Fibroblast of mammary gland (primary cell): ENCODE measurements around the gene CTIF.
A peak's percentile ranks its signal among the peaks of the same experiment; 100 is the strongest.

Experiments used
- DNase-seq: peaks from one replicate; pipeline ENCODE4 v3.0.0-alpha.2; 2010; ENCODE audit warnings: low read depth
- H3K4me3 ChIP-seq: 2 replicates; pipeline ENCODE4 v1.5.1; 2011; ENCODE audit warnings: low read depth, mild to moderate bottlenecking, low read length, moderate library complexity; ENCODE audit not compliant: control insufficient read depth
- TF ChIP-seq, protein P1 (sequence below): conservative IDR thresholded peaks from 2 replicates; pipeline ENCODE4 v1.5.1; 2011; ENCODE audit warnings: low read depth, low read length, inconsistent platforms; ENCODE audit not compliant: control insufficient read depth, insufficient read depth

Gene CTIF

DNA sequence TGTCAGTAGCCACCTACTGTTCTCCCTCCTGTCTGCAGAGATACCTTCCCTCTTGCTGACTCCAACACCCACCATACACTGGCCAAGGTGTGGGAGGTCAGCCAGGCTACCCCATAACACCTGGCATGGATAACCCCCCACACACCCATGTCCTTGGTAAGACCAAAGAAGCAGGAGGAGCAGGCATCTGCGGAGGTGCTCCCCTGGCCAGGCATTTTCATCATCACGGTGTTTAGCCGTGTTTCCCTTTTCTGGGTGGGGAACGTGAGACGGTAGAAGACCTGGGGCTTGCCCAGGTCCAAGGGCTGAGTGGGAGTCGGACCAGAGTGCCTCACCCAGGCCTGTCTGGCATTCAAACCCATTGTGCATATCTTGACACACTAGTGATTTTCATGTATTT, 261.6 kb downstream of the CTIF start:
- TF ChIP-seq, protein P1, sequence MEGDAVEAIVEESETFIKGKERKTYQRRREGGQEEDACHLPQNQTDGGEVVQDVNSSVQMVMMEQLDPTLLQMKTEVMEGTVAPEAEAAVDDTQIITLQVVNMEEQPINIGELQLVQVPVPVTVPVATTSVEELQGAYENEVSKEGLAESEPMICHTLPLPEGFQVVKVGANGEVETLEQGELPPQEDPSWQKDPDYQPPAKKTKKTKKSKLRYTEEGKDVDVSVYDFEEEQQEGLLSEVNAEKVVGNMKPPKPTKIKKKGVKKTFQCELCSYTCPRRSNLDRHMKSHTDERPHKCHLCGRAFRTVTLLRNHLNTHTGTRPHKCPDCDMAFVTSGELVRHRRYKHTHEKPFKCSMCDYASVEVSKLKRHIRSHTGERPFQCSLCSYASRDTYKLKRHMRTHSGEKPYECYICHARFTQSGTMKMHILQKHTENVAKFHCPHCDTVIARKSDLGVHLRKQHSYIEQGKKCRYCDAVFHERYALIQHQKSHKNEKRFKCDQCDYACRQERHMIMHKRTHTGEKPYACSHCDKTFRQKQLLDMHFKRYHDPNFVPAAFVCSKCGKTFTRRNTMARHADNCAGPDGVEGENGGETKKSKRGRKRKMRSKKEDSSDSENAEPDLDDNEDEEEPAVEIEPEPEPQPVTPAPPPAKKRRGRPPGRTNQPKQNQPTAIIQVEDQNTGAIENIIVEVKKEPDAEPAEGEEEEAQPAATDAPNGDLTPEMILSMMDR, result no peak
- no peak overlapping the region for H3K4me3 ChIP-seq
- no peak for DNase-seq

- H3K4me3 ChIP-seq, result no peak overlapping the region
- TF ChIP-seq, protein P1, result no peak
- DNase-seq, result peak; percentile 45
Observed at GRCh38 chr18:48800876-48801727, 262.3 kb downstream of the CTIF start.

GRCh38 chr18:48801728-48802542, 263.1 kb downstream of the CTIF start:
- no peak for DNase-seq
- H3K4me3 ChIP-seq, result no peak overlapping the region
- TF ChIP-seq, protein P1, result no peak

GRCh38 chr18:48802543-48803290, 263.9 kb downstream of the CTIF start:
- no peak overlapping the region for H3K4me3 ChIP-seq
- no peak for DNase-seq
- TF ChIP-seq, protein P1, result no peak

GRCh38 chr18:48803518-48803917, 264.7 kb downstream of the CTIF start:
- DNase-seq, result no peak
- H3K4me3 ChIP-seq, result no peak overlapping the region
- TF ChIP-seq, protein P1, result no peak
